SHP77 treated with DMSO at 0.1 percent for 48 hours (cell line): Measurements from ENCODE around the gene ADCY9.

Experiments used
- DNase-seq: peaks from one replicate; lab custom pipeline; 2025; lab: John Stamatoyannopoulos, UW

The ADCY9 gene

DNA sequence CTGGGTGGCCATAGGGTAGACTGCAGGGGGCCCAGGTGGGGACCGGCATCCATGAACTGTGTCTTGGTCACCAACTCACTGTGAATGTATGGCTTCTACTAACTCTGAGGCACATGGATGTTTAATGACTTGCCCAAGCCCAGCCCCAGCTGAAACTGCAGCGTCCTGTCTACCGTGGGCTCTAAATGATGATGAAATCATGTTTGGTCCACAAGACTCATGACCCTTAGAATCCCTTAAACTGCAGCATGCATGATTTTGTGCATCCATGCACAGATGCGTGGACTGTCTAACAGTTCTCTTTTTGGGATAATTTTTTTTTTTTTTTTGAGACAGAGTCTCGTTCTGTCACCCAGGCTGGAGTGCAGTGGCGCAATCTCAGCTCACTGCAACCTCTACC, 203.3 kb downstream of the ADCY9 start:
- no peak for DNase-seq
